Transverse colon (tissue), 4 donors: Measurements from ENCODE around the gene SORD. TPM values are rescaled to one million over a fixed set of nuclear protein-coding genes. Genes with fewer than 3 reads are reported as not detected.
"Not testable (repeated sequence)": the region's sequence is repeated elsewhere in the genome, so short reads cannot be mapped to it uniquely, and the experiment has no call there.

Experiments used
- DNase-seq: peaks from one replicate; pipeline ENCODE4 v3.0.0-alpha.2; 2019
- H3K27ac ChIP-seq, 4 donors: fragments of 200-600 bp; sonication (generic); 2 replicates each; pipeline ENCODE4 v1.5.1; 2016 to 2018; ENCODE audit warnings: inconsistent platforms in 4 of 4
- H3K27me3 ChIP-seq: fragments of 200-600 bp; sonication (generic); 2 replicates; pipeline ENCODE4 v1.5.1; 2017; ENCODE audit warnings: inconsistent platforms
- H3K36me3 ChIP-seq, 4 donors: fragments of 200-600 bp; sonication (generic); 2 replicates each; pipeline ENCODE4 v1.5.1; 2017 to 2019; ENCODE audit warnings: inconsistent platforms in 4 of 4
- H3K4me1 ChIP-seq, 4 donors: fragments of 200-600 bp; sonication (generic); 2 replicates each; pipeline ENCODE4 v1.5.1; 2017 to 2020; ENCODE audit warnings: inconsistent platforms in 4 of 4
- H3K4me3 ChIP-seq, 4 donors: fragments of 200-600 bp; sonication (generic); 1 replicate in 1 of 4; 2 replicates in 3 of 4; pipeline versions ENCODE4 v1.5.1 to v1.6.1; 2017 to 2019; ENCODE audit warnings: inconsistent platforms in 4 of 4
- H3K9me3 ChIP-seq, 2 donors: fragments of 200-600 bp; sonication (generic); 2 replicates each; pipeline ENCODE4 v1.5.1; 2017 to 2019; ENCODE audit warnings: inconsistent platforms in 2 of 2
- EP300 ChIP-seq: sonication (generic); formaldehyde crosslinking; IDR thresholded peaks from one replicate; pipeline ENCODE4 v1.6.1; 2017; ENCODE audit warnings: antibody characterized with exemption, low read depth
- POLR2AphosphoS5 ChIP-seq, 3 donors: sonication (generic); formaldehyde crosslinking; IDR thresholded peaks; one replicate each; pipeline ENCODE4 v1.6.1; 2016; ENCODE audit warnings: antibody characterized with exemption in 3 of 3
- WGBS, 2 donors: methylation state at CpG; one replicate each; pipeline ENCODE4 v1.1.5; 2018; ENCODE audit warnings: low coverage in 1 of 2; 5-methylcytosine and 5-hydroxymethylcytosine counted together
- in situ Hi-C, 4 donors: fragments of 200-750 bp; cut with MboI; loops; one replicate each; pipeline versions ENCODE4 v1.15.0 to v1.15.1; 2017; ENCODE audit warnings: low sequenced_read_pairs in 3 of 4, low pct_ligation_motif_present in 1 of 4, low pct_unique_long_range_greater_than_20kb in 1 of 4
- intact Hi-C: fragments of 100-400 bp; cut with DNase I; formaldehyde crosslinking; loops from one replicate; pipeline ENCODE4 v1.15.1; 2023; ENCODE audit warnings: low total_unique reads
- total RNA-seq, 4 donors: library from RNA; depleted of rRNA; stranded (reverse); fragments of >200 nt; gene quantifications; one replicate each; pipeline ENCODE4 v1.1.0, GENCODE V29; 2016

Gene SORD
- total RNA-seq, result 10 to 100 TPM in 3 of 4 donors, under 1 TPM in 1; 0.75 to 36.2 (median 11.3) TPM

GRCh38 chr15:45022871-45023658, at the start of gene SORD:
TSS of gene SORD (plus strand) at chr15:45023195. CDS start at chr15:45023284, 89 bp downstream.
- Histone ChIP-seq H3K4me3 (peak within 1 kb of the TSS; percentile 48 to 96 (median 67)), H3K27me3 (peaks cover 20% of the 10 kb centered on the region), H3K4me1 (peaks cover 7 to 15% (median 10%) of the 10 kb centered on the region in 4 donors), H3K9me3 (no peaks in the 10 kb centered on the region), H3K36me3 (no peaks in the 10 kb centered on the region), H3K27ac (peak within 1 kb of the TSS; percentile 67 to 80 (median 72))
- TF ChIP-seq EP300 (no peak), POLR2AphosphoS5 (IDR thresholded peaks at IDR 0.05) (peak in 2 of 3 donors; percentile 25 to 59)
- WGBS, 2 donors, result 6% methylated on average over 36 of the region's 48 CpGs; no CpG with 5 or more reads in 1 of the 2 donors
- in situ Hi-C loops (no loop called here), intact Hi-C loops (no loop called here)
- DNase-seq, result peak; percentile 96

GRCh38 chr15:44976183-44976582, 46.8 kb upstream of the SORD start:
- H3K9me3 ChIP-seq, in situ Hi-C loops, intact Hi-C loops, H3K36me3 ChIP-seq, H3K4me1 ChIP-seq, H3K27me3 ChIP-seq, H3K27ac ChIP-seq, DNase-seq, H3K4me3 ChIP-seq: not testable (repeated sequence)
- 92 to 93% methylated on average over 3 of the region's 3 CpGs for WGBS, 2 donors

GRCh38 chr15:44977781-44978180, 45.2 kb upstream of the SORD start:
- H3K4me1 ChIP-seq, DNase-seq, H3K4me3 ChIP-seq, in situ Hi-C loops, H3K27me3 ChIP-seq, H3K36me3 ChIP-seq, H3K27ac ChIP-seq, H3K9me3 ChIP-seq, intact Hi-C loops: not testable (repeated sequence)
- WGBS, 2 donors, result 50% methylated on average over 2 of the region's 2 CpGs

- intact Hi-C loops, H3K36me3 ChIP-seq, H3K4me3 ChIP-seq, in situ Hi-C loops, H3K4me1 ChIP-seq, H3K27me3 ChIP-seq, H3K9me3 ChIP-seq, H3K27ac ChIP-seq, DNase-seq: not testable (repeated sequence)
- 4 to 50% methylated on average over 2 of the region's 2 CpGs for WGBS, 2 donors
These were observed 43.2 kb upstream of the SORD start for GRCh38 chr15:44979617-44980339.

DNA sequence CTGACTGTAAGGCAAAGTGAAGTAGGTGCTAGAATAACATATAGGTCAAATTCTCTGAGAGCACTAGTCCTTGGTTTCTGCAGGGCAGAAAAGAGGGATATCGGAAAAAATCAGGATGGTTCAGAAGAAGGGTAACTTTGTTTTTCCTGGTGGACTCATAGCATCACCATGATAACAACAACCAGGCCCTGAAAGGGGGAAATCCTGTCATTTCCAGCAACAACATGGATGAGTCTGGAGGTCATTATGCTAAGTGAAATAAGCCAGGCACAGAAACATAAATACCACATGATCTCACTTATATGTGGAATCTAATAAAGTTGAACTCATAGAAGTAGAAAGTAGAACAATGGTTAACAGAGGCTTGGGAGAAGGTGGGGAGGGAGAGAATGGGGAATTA, 38.9 kb upstream of the SORD start:
- DNase-seq, H3K27me3 ChIP-seq, H3K27ac ChIP-seq, in situ Hi-C loops, H3K36me3 ChIP-seq, H3K4me1 ChIP-seq, H3K9me3 ChIP-seq, intact Hi-C loops, H3K4me3 ChIP-seq: not testable (repeated sequence)
- 60 to 71% methylated on average over 1 of the region's 1 CpG for WGBS, 2 donors

DNA sequence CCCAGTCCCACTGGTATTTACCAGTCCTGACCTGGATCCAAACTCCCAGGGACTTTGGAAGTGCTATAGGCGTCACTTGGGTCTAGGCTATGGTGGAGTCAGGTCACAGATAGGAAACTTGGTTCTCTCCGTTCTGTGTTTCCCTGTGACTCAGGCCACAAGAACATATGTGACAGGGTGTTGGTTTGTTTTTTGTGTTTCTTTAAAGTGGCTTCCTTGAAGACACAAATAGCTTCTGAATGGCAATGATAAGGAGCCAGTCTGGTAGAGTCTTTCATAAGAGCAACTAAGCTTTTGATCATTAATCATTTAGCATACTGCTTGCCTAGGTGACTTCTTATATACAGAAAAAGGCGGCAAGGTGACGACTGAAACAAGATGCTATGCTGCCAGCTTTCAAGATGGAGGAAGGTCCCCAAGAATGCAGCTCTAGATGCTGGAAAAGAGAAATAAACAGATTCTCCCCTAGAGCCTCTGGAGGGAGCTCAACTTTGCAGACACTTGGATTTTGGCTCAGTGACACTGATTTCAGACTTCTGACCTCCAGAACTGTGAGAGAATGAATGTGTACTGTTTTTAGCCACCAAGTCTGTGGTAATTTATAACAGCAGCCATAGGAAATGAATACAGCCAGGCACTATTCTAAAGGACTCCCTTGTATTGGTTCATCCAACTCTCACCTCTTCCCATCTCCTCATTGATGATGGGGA, 36.5 kb upstream of the SORD start:
- in situ Hi-C loops, result not testable (repeated sequence)

GRCh38 chr15:44987711-44988110, 35.3 kb upstream of the SORD start:
- H3K27me3 ChIP-seq, H3K27ac ChIP-seq, DNase-seq, H3K4me3 ChIP-seq, H3K9me3 ChIP-seq, intact Hi-C loops, H3K36me3 ChIP-seq, H3K4me1 ChIP-seq, in situ Hi-C loops: not testable (repeated sequence)
- no CpG with 5 or more reads among the region's 1 CpG for WGBS, 2 donors

More for the DNA sequence above, 36.5 kb upstream of the SORD start:
- DNase-seq, H3K27ac ChIP-seq, H3K36me3 ChIP-seq, H3K27me3 ChIP-seq, H3K4me1 ChIP-seq, H3K4me3 ChIP-seq, H3K9me3 ChIP-seq, intact Hi-C loops: not testable (repeated sequence)
- 90 to 100% methylated on average over 2 to 4 of the region's 4 CpGs for WGBS, 2 donors

- H3K4me1 ChIP-seq, DNase-seq, H3K27me3 ChIP-seq, H3K36me3 ChIP-seq, intact Hi-C loops, in situ Hi-C loops, H3K4me3 ChIP-seq, H3K27ac ChIP-seq, H3K9me3 ChIP-seq: not testable (repeated sequence)
- WGBS, 2 donors, result 89 to 100% methylated on average over 2 of the region's 3 CpGs
These were observed 34.7 kb upstream of the SORD start for GRCh38 chr15:44988184-44988869.

DNA sequence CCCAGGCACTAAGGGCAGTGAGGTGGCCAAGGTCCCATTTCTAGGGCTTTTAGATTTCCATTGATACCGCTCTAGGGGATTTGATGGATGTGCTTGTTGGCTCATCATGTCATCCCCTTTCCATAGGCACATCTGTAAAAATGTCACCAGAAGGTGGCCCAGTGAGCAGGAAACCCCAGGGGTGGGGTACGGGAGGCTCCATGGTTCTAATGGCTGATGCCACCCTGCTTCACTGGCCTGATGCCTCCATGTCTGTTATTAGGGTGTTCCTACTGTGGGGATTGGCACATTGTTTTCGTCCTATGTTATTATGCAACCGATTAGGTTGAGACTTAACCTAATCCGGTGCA, 34.1 kb upstream of the SORD start:
- 94% methylated on average over 4 of the region's 5 CpGs; no CpG with 5 or more reads in 1 of the 2 donors for WGBS, 2 donors
- H3K4me1 ChIP-seq, H3K27ac ChIP-seq, H3K27me3 ChIP-seq, intact Hi-C loops, DNase-seq, H3K9me3 ChIP-seq, H3K4me3 ChIP-seq, in situ Hi-C loops, H3K36me3 ChIP-seq: not testable (repeated sequence)
